CD4-positive, alpha-beta T cell treated with Interleukin-15 for 1 hour (primary cell): ENCODE measurements around the gene PRPF6.

Source experiments
- DNase-seq: peaks from one replicate; pipeline ENCODE4 v3.0.0-alpha.2; 2020

Gene PRPF6

DNA sequence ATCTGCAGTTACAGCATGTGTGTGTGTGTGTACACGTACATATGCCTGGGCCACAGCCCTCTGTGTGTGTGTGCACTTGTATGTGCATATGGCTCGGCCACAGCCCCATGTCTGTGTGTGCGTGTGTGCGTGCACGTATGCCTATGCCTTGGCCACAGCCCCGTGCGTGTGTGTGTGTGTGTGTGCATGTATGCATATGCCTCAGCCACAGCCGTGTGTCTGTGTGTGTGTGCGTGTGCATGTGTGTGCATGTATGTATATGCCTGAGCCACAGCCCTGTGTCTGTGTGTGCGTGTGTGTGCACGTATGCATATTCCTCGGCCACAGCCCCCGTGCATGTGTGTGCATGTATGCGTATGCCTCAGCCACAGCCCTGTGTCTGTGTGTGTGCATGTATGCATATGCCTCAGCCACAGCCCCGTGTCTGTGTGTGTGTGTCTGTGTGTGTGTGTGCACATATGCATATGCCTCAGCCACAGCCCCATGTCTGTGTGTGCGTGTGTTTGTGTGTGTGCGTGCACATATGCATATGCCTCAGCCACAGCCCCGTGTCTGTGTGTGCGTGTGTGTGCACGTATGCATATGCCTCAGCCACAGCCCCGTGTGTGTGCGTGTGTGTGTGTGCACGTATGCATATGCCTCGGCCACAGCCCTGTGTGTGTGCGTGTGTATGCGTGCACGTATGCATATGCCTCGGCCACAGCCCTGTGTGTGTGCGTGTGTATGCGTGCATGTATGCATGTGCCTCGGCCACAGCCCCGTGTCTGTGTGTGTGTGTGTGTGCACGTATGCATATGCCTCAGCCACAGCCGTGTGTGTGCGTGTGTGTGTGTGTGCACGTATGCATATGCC is 40.4 kb downstream of the PRPF6 start:
- DNase-seq, result no peak

DNA sequence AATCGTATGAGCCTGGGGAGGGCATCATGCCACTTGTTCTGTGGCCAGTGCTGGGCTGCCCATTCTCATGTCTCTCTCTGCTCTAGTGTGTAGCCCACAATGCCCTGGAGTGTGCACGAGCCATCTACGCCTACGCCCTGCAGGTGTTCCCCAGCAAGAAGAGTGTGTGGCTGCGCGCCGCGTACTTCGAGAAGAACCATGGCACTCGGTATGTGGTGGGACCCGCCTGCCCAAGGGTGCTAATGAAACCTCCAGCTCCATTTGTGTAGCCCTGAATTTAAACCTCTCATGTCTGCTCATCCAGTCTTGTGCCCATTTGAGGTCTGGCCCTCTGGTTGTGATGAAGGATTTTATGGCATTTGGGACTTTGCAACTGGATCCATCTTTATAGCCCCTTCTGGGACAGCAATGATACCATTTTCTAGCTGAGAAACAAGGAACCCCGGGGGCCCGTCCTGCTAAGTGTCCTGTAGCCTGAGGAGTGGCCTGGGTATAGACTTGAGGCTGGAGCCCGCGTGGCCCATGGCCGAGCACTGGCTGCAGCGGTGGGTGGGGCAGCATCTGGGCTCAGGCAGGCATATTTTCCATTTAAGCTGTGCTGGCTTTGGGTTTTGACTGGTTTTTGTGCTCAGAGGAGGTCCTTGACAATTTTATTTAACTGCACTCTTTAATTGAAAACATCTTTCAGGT is 41.9 kb downstream of the PRPF6 start:
- no peak for DNase-seq

DNA sequence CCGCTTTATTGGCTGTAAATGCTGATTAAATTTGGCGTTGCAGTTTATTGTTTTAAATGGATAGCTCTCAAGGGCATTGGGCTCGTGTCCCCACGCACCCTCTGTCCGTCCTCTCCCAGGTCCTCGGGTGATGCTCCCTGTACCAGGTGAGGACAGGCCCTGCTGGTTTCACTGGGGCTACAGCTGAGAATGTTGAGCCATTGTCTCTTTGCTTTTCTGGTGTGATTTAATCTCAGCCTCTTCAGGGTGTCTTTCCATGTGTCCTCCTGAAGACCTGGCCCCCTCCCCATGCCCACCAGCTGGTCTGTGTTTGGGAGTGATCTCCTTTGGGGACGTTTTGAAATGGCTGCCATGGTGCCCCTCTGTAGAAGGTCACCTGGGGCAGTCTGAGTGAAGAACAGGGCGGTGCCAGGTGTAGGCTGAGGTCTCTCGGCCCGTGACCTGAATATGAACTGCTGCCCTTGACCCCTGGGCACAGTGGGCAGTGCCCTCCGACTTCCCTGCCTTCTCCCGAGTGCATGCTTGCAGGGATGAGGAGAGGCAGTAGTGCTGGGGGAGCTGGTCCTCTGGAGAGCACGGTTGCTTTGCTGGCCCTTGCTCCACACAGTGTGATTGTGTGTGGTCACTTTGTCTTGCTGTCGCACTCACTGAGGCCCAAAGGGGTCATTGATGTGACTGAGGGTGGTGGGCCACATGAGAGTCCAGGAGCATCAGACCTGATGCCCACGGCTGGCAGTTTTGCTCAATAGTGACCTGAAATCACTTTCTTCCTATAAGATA is 42.6 kb downstream of the PRPF6 start:
- no peak for DNase-seq

DNA sequence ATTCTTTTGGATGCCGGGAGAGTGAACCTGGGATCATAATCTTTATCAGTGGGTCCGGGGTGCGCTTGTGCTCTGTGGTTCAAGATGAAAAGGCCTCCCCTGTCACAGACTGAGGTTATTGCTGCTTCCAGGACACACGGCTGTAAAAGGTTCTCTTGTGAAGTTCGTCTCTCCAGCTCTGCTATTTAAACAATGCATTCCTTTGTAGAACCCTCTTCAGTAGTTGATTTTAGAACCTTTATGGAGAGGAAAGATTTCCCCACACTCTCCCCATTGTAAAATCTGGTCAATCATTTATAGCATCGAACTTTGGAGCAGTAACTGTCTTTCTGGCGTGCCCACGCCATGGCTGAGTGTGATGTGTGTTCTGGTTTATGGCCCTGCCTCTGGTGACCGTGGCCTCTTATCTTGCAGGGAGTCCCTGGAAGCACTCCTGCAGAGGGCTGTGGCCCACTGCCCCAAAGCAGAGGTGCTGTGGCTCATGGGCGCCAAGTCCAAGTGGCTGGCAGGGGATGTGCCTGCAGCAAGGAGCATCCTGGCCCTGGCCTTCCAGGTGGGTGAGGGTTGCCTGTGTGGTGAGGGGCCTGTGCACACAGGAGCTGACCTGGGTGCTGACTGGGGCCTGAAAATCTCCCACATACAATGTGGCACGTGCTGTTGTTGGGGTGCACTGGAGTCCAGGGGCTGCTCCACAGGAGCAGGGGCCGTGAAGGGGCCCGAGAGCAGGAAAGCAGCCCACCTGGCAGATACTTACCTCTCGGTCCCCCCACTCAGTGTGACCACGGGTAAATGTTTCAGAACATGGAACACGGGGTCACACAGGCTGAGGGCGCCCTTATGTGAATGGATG is 43.4 kb downstream of the PRPF6 start:
- DNase-seq, result no peak

DNA sequence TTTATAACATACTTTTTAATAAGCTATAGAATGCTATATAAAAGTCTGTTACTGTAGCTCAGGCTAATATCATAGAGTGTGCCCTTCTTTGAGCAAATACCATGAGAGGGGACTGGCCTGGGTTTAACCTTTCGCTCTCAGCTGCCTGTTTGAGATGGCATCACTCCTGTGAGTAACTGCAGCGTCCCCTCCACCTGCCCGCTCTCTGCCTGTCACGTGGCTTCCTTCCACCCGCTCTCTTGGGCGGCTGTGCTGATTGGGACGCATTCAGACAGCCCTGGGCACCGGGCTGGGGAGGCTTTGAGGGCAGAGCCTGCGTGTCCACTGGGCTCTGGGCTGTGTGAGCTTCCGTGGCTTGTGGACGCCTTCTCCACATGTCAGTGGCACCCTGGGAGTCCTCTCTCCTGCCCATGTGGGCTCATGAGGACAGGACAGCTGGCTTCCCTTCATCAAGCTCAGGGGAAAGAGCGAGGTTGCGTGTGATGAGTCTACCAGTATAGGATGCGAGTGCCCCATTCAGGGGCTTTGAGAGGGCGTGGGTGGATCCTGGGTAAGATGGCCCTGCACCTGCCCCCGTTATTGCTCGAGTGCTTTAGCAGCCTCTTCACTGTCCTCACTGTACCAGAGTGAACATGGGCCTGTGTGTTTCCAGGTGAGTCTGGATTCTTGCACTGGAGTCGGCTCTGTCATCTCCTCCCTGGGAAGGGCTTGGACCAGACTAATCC is 44.3 kb downstream of the PRPF6 start:
- DNase-seq, result no peak

DNA sequence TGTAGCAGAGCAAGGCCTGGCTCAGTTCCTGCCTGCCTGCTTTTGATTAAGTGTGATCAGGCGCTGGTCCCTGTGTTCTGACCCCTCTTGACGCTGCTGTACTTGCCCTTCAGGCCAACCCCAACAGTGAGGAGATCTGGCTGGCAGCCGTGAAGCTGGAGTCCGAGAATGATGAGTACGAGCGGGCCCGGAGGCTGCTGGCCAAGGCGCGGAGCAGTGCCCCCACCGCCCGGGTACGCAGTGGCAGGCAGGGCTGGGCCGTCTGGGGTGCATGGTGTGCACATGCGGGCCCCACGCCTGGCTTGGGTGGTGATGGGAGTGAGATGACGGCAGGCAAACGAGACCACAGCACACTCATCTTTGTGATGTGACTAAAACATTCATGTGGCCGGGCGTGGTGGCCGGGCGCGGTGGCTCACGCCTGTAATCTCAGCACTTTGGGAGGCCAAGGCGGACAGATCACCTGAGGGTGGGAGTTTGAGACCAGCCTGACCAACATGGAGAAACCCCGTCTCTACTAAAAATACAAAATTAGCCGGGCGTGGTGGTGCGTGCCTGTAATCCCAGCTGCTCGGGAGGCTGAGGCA is 45.0 kb downstream of the PRPF6 start:
- DNase-seq, result no peak

DNA sequence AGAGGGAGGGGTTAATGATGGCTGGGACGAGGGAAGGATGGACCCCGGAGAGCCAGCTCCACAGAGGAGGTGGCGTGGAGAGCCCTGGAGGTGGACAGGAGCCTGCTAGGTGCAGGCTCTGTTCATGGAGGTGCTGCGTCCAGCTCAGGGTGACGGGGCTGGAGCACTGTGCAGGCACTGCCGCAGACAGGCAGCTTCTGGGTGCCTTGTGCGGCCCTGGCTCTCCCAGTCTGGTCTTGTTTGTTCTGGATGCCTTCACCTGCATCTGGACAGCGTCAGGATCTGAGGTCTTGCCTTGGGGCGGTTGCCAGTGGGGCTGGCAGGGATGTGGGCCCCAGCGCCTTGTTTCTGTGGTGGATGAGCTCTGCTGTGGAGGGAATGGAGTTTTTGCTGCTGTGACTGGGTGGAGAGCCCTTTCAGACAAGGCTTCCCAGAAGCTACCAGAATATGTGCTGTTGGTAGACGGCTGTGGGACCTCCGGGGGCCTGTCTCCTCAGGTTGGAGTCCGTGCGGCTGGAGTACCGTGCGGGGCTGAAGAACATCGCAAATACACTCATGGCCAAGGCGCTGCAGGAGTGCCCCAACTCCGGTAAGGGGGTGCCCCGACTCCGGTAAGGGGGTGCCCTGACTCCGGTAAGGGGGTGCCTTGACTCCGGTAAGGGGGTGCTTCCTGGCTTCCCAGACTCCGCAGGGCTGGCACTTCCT is 47.2 kb downstream of the PRPF6 start:
- DNase-seq, result no peak

DNA sequence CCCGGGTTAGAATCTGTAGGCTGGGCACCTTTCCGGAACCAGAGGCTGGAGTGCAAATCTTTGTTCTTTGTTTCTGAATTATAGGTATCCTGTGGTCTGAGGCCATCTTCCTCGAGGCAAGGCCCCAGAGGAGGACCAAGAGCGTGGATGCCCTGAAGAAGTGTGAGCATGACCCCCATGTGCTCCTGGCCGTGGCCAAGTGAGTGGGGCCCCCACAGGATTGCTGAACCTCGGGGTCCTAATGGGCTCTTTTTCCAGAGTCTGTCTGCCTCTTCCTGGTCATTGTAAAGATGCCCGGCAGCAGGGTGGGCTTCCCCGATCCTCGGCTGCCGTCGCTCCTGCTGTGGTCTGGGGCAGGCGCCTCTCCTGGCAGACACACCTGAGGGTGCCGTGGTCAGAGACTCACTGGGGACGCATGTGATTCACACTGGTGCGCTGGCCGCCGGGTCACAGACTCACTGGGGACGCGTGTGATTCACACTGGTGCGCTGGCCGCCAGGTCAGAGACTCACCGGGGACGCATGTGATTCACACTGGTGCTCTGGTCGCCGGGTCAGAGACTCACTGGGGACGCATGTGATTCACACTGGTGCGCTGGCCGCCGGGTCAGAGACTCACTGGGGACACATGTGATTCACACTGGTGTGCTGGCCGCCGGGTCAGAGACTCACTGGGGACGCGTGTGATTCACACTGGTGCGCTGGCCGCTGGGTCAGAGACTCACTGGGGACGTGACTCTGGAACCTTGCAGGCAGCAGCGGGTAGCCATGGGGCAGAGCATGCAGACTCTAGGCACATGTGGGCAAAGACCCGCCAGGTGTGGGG is 48.6 kb downstream of the PRPF6 start:
- no peak for DNase-seq

DNA sequence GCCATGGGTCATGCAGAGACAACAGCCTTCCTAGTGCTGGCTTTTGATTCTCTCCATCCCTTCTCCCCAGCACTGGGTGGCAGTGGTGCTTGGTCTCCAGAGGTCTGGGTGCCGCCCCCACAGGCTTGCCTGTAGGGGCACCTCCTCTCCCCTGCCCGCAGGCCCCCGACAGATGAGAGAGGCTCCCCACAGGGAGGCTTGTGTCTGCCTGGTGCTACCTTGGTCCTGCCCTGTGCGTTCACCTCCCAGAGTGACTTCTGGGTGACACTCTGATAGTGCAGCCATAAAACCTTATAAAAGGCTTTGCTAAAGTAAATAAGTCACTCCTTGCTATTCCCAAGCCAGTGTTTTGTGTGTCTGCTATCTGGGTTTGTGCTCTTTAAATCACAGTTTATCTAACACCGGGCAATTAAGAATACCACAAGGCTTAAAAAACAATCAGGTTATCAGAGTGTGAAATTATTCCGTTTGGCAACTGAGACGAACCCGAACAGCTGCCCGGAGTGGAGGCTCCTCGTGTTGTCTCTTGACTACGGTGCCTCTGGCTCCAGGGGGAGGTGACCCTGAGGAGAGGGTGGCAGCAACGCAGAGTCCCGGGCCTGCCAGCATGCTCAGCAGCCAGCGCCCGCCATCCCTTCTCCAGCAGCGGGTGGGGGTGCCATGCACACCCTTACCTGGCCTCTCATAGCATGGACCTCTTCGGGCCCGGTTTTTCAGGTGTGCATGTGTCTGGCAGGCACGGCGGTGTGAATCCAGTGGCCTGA is 49.6 kb downstream of the PRPF6 start:
- DNase-seq, result no peak

DNA sequence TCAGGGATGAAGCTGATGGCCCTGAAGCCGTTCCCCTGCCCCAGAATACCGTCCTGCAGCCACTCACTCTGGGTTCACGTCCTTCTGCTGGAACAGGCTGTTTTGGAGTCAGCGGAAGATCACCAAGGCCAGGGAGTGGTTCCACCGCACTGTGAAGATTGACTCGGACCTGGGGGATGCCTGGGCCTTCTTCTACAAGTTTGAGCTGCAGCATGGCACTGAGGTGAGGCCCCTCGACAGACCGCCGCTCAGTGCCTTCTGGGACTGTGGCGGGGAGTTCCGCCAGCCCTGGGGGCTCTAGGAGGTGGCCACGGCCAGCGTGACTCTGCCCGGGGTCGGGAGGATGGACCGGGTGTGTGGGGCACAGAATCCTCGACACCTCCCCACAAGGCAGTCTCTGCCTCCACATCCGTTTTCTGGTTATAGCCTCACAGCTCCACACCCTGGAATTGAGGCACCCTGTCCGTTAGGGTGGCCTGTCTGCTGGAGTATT is 50.9 kb downstream of the PRPF6 start:
- DNase-seq, result no peak

DNA sequence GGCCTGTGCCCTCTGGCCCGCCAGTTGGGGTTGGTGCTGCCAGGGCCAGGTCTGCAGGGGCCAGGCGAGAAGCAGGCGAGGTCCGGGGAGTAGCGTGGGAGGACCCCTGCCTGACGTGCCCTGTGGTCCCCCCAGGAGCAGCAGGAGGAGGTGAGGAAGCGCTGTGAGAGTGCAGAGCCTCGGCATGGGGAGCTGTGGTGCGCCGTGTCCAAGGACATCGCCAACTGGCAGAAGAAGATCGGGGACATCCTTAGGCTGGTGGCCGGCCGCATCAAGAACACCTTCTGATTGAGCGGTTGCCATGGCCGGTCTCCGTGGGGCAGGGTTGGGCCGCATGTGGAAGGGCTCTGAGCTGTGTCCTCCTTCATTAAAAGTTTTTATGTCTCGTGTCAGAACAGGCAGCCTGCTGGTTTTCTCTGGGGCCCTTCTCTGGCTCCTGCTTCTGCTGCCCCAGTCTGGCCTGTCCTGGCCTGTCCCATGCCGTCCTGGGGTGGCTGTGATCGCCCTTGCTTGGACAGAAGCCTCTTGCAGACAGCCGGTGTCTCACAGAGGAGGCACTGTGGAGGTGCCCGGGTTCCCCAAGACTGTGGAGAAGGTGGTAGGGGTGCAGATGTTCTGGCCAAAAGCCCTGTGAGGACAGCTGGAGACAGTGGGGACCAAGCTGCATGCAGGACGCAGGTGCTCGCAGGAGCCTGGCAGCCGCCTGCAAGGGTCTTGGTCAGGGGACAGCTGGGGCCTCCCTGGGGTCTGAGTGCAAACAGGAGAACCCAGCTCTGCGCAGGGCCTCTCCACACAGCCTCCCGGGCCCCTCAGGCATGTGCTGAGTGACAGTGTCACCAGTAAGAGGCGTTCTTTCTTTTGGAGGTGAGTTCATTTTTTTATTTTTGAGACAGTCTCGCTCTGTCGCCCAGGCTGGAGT is 52.0 kb downstream of the PRPF6 start:
- no peak for DNase-seq

DNA sequence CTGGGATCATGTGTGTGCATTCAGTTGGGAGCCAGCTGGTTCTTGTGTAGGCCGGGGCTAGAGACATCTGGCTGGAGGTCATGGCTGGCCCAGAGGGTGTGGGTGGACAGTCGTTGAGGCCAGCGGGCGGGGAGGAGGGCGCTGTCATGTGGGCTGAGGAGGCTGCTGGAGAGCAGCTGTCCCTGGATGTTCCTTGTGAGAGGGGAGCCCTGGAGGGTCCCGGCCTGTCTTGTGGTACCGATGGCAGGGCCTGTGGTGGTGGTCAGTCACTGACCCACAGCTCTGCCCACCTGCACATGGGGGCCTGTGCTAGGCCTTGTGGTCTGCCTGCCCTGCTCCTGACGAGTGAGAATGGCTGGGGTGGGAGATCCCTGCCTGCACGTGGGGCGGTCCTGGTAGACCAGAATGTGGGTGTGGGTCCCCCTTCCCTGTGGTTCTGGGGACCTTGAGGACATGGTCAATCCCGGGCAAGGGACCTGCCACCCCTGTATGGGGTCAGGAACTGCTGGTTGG is 53.1 kb downstream of the PRPF6 start:
- no peak for DNase-seq

DNA sequence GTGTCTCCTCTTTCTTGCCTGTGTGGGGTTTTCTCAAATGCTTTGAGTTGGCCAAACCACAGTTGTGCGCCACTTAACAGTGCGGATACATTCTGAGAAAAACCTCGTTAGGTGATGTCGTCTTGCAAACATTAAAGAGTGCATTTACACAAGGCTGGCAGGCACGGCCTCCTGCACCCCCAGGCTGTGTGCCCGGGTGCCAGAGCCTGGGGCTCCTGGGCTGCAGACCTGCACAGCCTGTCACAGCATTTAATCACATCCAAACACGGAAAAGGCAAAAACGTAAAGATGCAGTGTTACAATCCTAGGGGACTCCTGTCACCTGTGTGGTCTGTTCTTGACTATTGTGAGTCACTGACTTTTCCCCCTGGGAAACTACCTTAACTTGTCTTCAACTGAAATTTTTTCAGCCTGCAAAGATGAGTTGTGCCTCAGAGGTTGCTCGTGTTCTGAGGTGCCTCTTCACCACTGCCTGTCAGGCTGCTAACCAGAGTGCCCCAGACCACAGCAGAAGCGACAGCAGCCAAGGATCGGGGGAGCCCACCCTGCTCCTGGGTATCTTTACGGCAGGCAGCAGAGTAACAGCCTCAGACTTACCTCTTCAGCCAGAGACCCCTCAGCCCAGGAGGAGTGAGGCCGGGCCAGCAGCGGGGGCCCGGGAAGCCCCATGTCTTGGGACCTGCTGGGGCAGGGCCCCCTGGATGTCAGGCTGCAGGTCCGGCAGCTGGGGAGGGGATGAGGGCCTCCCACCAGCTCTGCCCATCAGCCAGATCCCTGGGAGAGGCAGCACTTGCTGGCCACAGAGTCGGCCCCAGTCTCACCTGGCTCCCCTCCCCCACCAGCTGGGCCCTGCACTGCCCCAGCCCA is 54.4 kb downstream of the PRPF6 start:
- DNase-seq, result peak; percentile 24

DNA sequence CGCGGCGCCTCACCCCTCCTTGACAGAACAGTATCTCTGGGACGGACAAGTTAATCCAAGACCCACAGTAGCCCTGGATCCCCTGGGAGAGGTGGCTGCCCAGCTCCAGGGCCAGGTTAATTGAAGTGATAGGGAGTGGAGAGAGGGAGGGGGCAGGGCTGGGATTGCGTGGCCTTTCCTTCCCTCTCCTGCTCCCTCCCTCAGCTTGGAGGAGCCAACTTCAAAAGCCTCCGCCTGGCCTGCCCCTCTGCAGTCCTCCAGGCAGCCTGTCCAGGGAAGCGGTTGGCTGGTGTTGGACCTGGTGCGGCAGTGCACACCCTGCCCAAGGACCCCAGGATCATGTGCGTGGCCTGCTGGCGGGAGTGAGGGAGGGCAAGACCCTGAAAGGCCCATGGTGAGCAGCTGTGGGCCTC is 55.0 kb downstream of the PRPF6 start, which contains the start of gene C20orf204:
C20orf204 (plus strand) TSS at position 250 of the 413 bp plus-strand sequence; CDS start at position 392, 142 bp downstream.
- no peak for DNase-seq

DNA sequence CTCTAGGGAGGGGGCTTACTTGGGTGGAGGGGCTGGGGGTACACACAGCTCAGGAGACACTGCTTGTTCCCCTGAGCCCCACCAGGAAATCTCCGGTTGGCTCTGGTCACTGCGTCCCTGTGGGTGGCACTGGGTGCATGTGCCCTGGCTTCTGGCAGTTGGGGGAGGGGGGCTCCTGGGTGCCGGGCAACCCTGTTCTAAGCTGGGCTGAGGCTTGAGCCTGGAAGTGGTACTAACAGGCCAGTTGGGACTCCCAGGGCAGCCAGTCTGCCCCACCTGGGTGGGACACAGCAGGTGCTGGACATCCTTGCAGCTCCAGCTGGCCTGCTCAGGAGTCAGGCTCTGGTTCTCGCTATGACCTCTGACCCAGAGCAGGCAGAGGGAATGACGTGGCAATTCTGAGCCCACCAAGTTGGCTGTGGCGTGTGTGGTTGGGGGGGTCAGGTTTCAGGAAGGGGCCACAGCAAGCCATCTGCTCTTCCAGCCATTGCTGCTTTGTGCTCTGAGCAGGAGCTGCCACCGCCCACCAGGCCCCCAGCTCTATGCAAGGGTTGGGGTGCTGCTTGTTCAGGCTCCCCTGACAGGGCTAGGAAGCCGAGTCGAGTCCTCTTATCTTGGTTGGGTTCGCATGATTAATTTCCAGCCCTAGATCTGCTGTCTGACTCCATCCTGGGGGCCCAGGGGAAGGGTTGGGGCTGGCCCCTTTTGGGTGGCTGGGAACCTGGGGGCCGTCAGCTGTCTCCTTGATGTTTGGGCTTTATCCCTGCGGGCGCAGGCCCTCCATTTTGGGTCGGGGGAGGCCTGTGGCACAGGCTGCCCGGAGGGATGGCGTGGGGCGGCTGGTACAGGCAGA is 55.6 kb downstream of the PRPF6 start:
- DNase-seq, result no peak

DNA sequence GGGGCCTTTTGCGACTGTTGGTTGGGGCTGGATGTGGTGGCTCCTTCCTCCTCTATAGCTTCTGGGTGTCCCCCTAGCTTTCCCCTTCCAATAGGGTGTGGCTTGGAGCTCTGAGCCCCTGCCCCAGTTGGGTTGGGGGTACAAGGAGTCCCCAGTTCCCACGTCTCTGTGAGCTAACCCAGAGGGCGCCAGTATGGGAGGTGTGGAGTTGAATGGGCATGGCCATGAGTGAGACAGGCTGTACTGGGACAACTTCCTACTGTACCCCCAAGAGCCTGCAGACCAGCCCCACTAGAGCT is 56.2 kb downstream of the PRPF6 start:
- DNase-seq, result no peak
